ENCODE measurements around the gene GALNT16. TPM values are rescaled to one million over a fixed set of nuclear protein-coding genes. Genes with fewer than 3 reads are reported as not detected.

The GALNT16 gene
- total and polyA plus RNA-seq, 2 donors (not counting 1 experiment from before 2014, with no cell fraction given): 0.09 to 3.4 TPM

GRCh38 chr14:69398053-69398817 is 138.3 kb downstream of the GALNT16 start, which contains the start of the genes ERH and SLC39A9:
Gene ERH, minus strand, starts transcription at chr14:69398299. Its CDS starts 66 bp downstream, at chr14:69398233.
Gene SLC39A9, plus strand, starts transcription at chr14:69398692. Its CDS starts 678 bp downstream, at chr14:69399370.
- DNase-seq: peak; percentile 98
- H3K79me2 ChIP-seq (ENCODE audit: control insufficient read depth, insufficient read depth, low read length): peaks cover 93% of the 10 kb centered on the region
- peak within 1 kb of the TSS; percentile 82 to 99 (median 94) for H3K4me3 ChIP-seq (ENCODE audit: control extremely low read depth in 1 of 5, extremely low read depth in 1 of 5, insufficient read depth in 1 of 5, low read depth in 2 of 5, low read length in 4 of 5)
- peak within 1 kb of the TSS; percentile 97 for H2AFZ ChIP-seq (ENCODE audit: insufficient read depth, low read depth, low read length, poor library complexity, severe bottlenecking)
- H4K20me1 ChIP-seq (ENCODE audit: control insufficient read depth, insufficient read depth, low read length, poor library complexity, severe bottlenecking): peaks cover 24% of the 10 kb centered on the region
- Mint-ChIP-seq H3K4me1 (peaks cover 57% of the 10 kb centered on the region), H3K4me3 (peak within 1 kb of the TSS; percentile 95), H3K27ac (peak within 1 kb of the TSS; percentile 98), H3K27me3 (no peaks in the 10 kb centered on the region), H3K9me3 (ENCODE audit: insufficient read depth) (no peaks in the 10 kb centered on the region)
- no peaks in the 10 kb centered on the region for H3K27me3 ChIP-seq (replicated peaks in 1 of 4; ENCODE audit: control extremely low read depth in 1 of 4, control insufficient read depth in 3 of 4, insufficient read depth in 4 of 4, low read length in 3 of 4)
- peak within 1 kb of the TSS; percentile 82 for H3K4me2 ChIP-seq (replicated peaks; ENCODE audit: low read depth, low read length, poor library complexity, severe bottlenecking)
- ChIA-PET POLR2A (interaction anchor here (0.7 to 1.4 kb wide), 4 partner anchors 31 to 369 kb away, joined by 3 to 8 read pairs (median 4); partner anchors contain the start of gene SRSF5), CTCF (interaction anchor here (0.8 to 3.7 kb wide), 6 partner anchors 37 to 156 kb away, joined by 3 to 36 read pairs (median 4); no protein-coding TSS in a partner anchor)
- peak within 1 kb of the TSS; percentile 90 to 99 for H3K27ac ChIP-seq (ENCODE audit: low read length in 2 of 2)
- 0% methylated on average over 44 of the region's 53 CpGs for WGBS (ENCODE audit: insufficient coverage)
- H3K4me1 ChIP-seq (ENCODE audit: control insufficient read depth in 2 of 2, insufficient read depth in 2 of 2, low read length in 2 of 2): peaks cover 41 to 47% of the 10 kb centered on the region in 2 donors
- intact Hi-C loops (cut with micrococcal nuclease): loop anchor here (1.0 to 10.0 kb wide), 7 partner anchors 31 to 1796 kb away; partner anchors contain the start of genes DCAF5, PIGH, RDH11 and SRSF5
- peak; percentile 83 for ATAC-seq (ENCODE audit: low read depth)
- peaks cover 12 to 27% of the 10 kb centered on the region in 2 experiments for H3K36me3 ChIP-seq (replicated peaks in 1 of 2; ENCODE audit: control extremely low read depth in 1 of 2, control insufficient read depth in 1 of 2, extremely low read depth in 1 of 2, insufficient read depth in 2 of 2, low read length in 1 of 2)
- no peaks in the 10 kb centered on the region for H3K9me3 ChIP-seq (ENCODE audit: control extremely low read depth in 1 of 3, control insufficient read depth in 2 of 3, insufficient read depth in 1 of 3, low read length in 2 of 3)
- TF ChIP-seq EZH2 (IDR thresholded peaks at IDR 0.05; ENCODE audit: borderline replicate concordance, insufficient read depth, low read depth, low read length, poor library complexity, severe bottlenecking) (no peak), CTCF (IDR thresholded peaks at IDR 0.05) (no peak)
- H3K9ac ChIP-seq (ENCODE audit: low read length): peak within 1 kb of the TSS; percentile 94
